HEK293 (cell line): Measurements from ENCODE around the gene RAB21.
A peak's percentile ranks its signal among the peaks of the same experiment; 100 is the strongest.

Experiments
- CTCF ChIA-PET: fragments of 350-600 bp; formaldehyde crosslinking; extraction: SDS; loops from one replicate; lab custom pipeline; 2021; ENCODE audit warnings: antibody characterized with exemption; lab: Yijun Ruan, JAX
- POLR2A ChIA-PET: fragments of 300-600 bp; formaldehyde crosslinking; extraction: SDS; loops from one replicate; lab custom pipeline; 2020; ENCODE audit warnings: antibody characterized with exemption, inconsistent platforms; lab: Yijun Ruan, JAX
- H3K27ac ChIP-seq: fragments of 200-500 bp; sonication (Bioruptor generic); 2 replicates; pipeline ENCODE4 v1.5.1; 2014; ENCODE audit warnings: low read depth, low read length, control low read depth, inconsistent platforms; ENCODE audit errors: extremely low read depth
- H3K36me3 ChIP-seq, 2 experiments: fragments of 200-500 bp in 1 of 2; sonication (Bioruptor generic) in 1 of 2; 1 replicate in 1 of 2; 2 replicates in 1 of 2; pipeline ENCODE4 v1.5.1; 2014 to 2017; ENCODE audit warnings: inconsistent platforms in 2 of 2, low read length in 2 of 2; ENCODE audit not compliant: control insufficient read depth in 2 of 2, insufficient read depth in 1 of 2
- H3K4me1 ChIP-seq: fragments of 200-500 bp; sonication (Bioruptor generic); 2 replicates; pipeline ENCODE4 v1.5.1; 2014; ENCODE audit warnings: mild to moderate bottlenecking, low read length, inconsistent platforms; ENCODE audit not compliant: control insufficient read depth, insufficient read depth
- H3K4me3 ChIP-seq: 2 replicates; pipeline ENCODE4 v1.5.1; 2011; ENCODE audit warnings: low read depth, mild to moderate bottlenecking, control low read depth, low read length, moderate library complexity
- H3K9me3 ChIP-seq: fragments of 200-500 bp; sonication (Bioruptor generic); 2 replicates; pipeline ENCODE4 v1.5.1; 2014; ENCODE audit warnings: low read depth, low read length, inconsistent platforms; ENCODE audit not compliant: control insufficient read depth, insufficient read depth
- INSM2 ChIP-seq: fragments of 450-650 bp; formaldehyde crosslinking; IDR thresholded peaks from 2 replicates; pipeline ENCODE4 v1.5.1; 2016; ENCODE audit warnings: missing biosample characterization, missing genetic modification characterization
- KLF17 ChIP-seq: fragments of 450-650 bp; formaldehyde crosslinking; IDR thresholded peaks from 2 replicates; pipeline ENCODE4 v1.5.1; 2016; ENCODE audit warnings: missing biosample characterization, missing genetic modification characterization
- PRDM1 ChIP-seq: fragments of 450-650 bp; formaldehyde crosslinking; IDR thresholded peaks from 2 replicates; pipeline ENCODE4; 2016; ENCODE audit warnings: missing biosample characterization, missing genetic modification characterization
- PRDM6 ChIP-seq: fragments of 450-650 bp; formaldehyde crosslinking; IDR thresholded peaks from 2 replicates; pipeline ENCODE4 v1.5.1; 2017; ENCODE audit warnings: missing biosample characterization, missing genetic modification characterization
- SCRT1 ChIP-seq: fragments of 450-650 bp; formaldehyde crosslinking; IDR thresholded peaks from 2 replicates; pipeline ENCODE4 v1.5.1; 2016; ENCODE audit warnings: missing biosample characterization, missing genetic modification characterization, borderline replicate concordance
- SCRT2 ChIP-seq: fragments of 450-650 bp; formaldehyde crosslinking; IDR thresholded peaks from 2 replicates; pipeline ENCODE4 v1.5.1; 2016; ENCODE audit warnings: missing biosample characterization, missing genetic modification characterization
- SP7 ChIP-seq: fragments of 450-650 bp; formaldehyde crosslinking; IDR thresholded peaks from 2 replicates; pipeline ENCODE4 v1.5.1; 2016; ENCODE audit warnings: missing biosample characterization, missing genetic modification characterization
- ZBTB20 ChIP-seq: fragments of 450-650 bp; formaldehyde crosslinking; IDR thresholded peaks from 2 replicates; pipeline ENCODE4 v1.5.1; 2016; ENCODE audit warnings: missing biosample characterization, missing genetic modification characterization
- ZEB2 ChIP-seq: fragments of 450-650 bp; formaldehyde crosslinking; IDR thresholded peaks from 2 replicates; pipeline ENCODE4 v1.5.1; 2016; ENCODE audit warnings: missing biosample characterization, missing genetic modification characterization
- ZFHX2 ChIP-seq: fragments of 450-650 bp; formaldehyde crosslinking; conservative IDR thresholded peaks from 2 replicates; pipeline ENCODE4 v1.5.1; 2016; ENCODE audit warnings: missing biosample characterization, missing genetic modification characterization
- ZNF121 ChIP-seq: fragments of 450-650 bp; formaldehyde crosslinking; IDR thresholded peaks from 2 replicates; pipeline ENCODE4 v1.5.1; 2016; ENCODE audit warnings: missing biosample characterization, missing genetic modification characterization
- ZNF146 ChIP-seq: fragments of 450-650 bp; formaldehyde crosslinking; IDR thresholded peaks from 2 replicates; pipeline ENCODE4 v1.5.1; 2016; ENCODE audit warnings: missing biosample characterization, missing genetic modification characterization
- ZNF302 ChIP-seq: fragments of 450-650 bp; formaldehyde crosslinking; IDR thresholded peaks from 2 replicates; pipeline ENCODE4 v1.5.1; 2016; ENCODE audit warnings: missing biosample characterization, missing genetic modification characterization, low read depth
- ZNF335 ChIP-seq: fragments of 450-650 bp; formaldehyde crosslinking; conservative IDR thresholded peaks from 2 replicates; pipeline ENCODE4 v1.5.1; 2016; ENCODE audit warnings: missing biosample characterization, missing genetic modification characterization
- ZNF366 ChIP-seq: fragments of 450-650 bp; formaldehyde crosslinking; conservative IDR thresholded peaks from 2 replicates; pipeline ENCODE4 v1.5.1; 2016; ENCODE audit warnings: missing biosample characterization, missing genetic modification characterization
- ZNF37A ChIP-seq: fragments of 450-650 bp; IDR thresholded peaks from 2 replicates; pipeline ENCODE4 v1.5.1; 2018; ENCODE audit warnings: missing biosample characterization, missing genetic modification characterization
- ZNF394 ChIP-seq: fragments of 450-650 bp; formaldehyde crosslinking; IDR thresholded peaks from 2 replicates; pipeline ENCODE4 v1.5.1; 2016; ENCODE audit warnings: missing biosample characterization, missing genetic modification characterization, mild to moderate bottlenecking, moderate library complexity, borderline replicate concordance
- ZNF510 ChIP-seq: fragments of 450-650 bp; formaldehyde crosslinking; IDR thresholded peaks from 2 replicates; pipeline ENCODE4 v1.5.1; 2018; ENCODE audit warnings: mild to moderate bottlenecking, missing genetic modification characterization, missing biosample characterization; ENCODE audit not compliant: insufficient replicate concordance
- ZNF600 ChIP-seq: fragments of 450-650 bp; formaldehyde crosslinking; IDR thresholded peaks from 2 replicates; pipeline ENCODE4 v1.5.1; 2016; ENCODE audit warnings: missing biosample characterization, missing genetic modification characterization
- ZNF610 ChIP-seq: fragments of 450-650 bp; formaldehyde crosslinking; IDR thresholded peaks from 2 replicates; pipeline ENCODE4 v1.5.1; 2016; ENCODE audit warnings: missing biosample characterization, missing genetic modification characterization, borderline replicate concordance
- ZNF629 ChIP-seq: fragments of 450-650 bp; formaldehyde crosslinking; IDR thresholded peaks from 2 replicates; pipeline ENCODE4 v1.5.1; 2017; ENCODE audit warnings: missing biosample characterization, missing genetic modification characterization
- ZNF660 ChIP-seq: fragments of 450-650 bp; IDR thresholded peaks from 2 replicates; pipeline ENCODE4 v1.5.1; 2018; ENCODE audit warnings: missing biosample characterization, mild to moderate bottlenecking, missing genetic modification characterization
- ZNF776 ChIP-seq: fragments of 450-650 bp; formaldehyde crosslinking; IDR thresholded peaks from 2 replicates; pipeline ENCODE4 v1.5.0; 2017; ENCODE audit warnings: missing biosample characterization, missing genetic modification characterization, borderline replicate concordance
- ZNF777 ChIP-seq: fragments of 450-650 bp; formaldehyde crosslinking; IDR thresholded peaks from 2 replicates; pipeline ENCODE4 v1.5.1; 2017; ENCODE audit warnings: missing biosample characterization, missing genetic modification characterization, borderline replicate concordance

Gene RAB21

GRCh38 chr12:71840231-71840847 lies 85.7 kb downstream of the RAB21 start:
- ChIA-PET CTCF (interaction anchor here (0.9 kb wide), 1 partner anchor 60 kb away, joined by 5 read pairs; no protein-coding TSS in a partner anchor), POLR2A (no interaction called here)
- Histone ChIP-seq H3K36me3 (peaks cover 8 to 15% of the 10 kb centered on the region in 2 experiments; a peak in 2 of 3 replicates), H3K9me3 (no peaks in the 10 kb centered on the region), H3K4me3 (peak overlapping the region; percentile 75), H3K27ac (peak overlapping the region; percentile 76), H3K4me1 (0 out of 2 replicates have a peak, but pooled peaks cover 3% of the 10 kb centered on the region)
- TF ChIP-seq ZNF366 (tag by site-specific recombination) (peak; percentile 50), PRDM1 (peak; percentile 89), ZBTB20 (tag by site-specific recombination) (peak; percentile 29; the same call in 1 of the 2 replicates), ZFHX2 (0 out of 2 replicates have a peak, but pooled peaks have one; percentile 8), SP7 (tag by site-specific recombination) (peak; percentile 76), ZNF302 (tag by site-specific recombination) (no peak), PRDM6 (tag by site-specific recombination) (peak; percentile 75), SCRT2 (tag by site-specific recombination) (peak; percentile 95), ZNF776 (no peak), ZNF660 (tag by site-specific recombination) (peak; percentile 98), KLF17 (tag by site-specific recombination) (peak; percentile 48; the same call in 1 of the 2 replicates), ZNF146 (tag by site-specific recombination) (0 out of 2 replicates have a peak, but pooled peaks have one; percentile 2), ZEB2 (tag by site-specific recombination) (0 out of 2 replicates have a peak, but pooled peaks have one; percentile 48), SCRT1 (tag by site-specific recombination) (peak; percentile 36; the same call in 1 of the 2 replicates), INSM2 (tag by site-specific recombination) (peak; percentile 68; the same call in 1 of the 2 replicates), ZNF335 (tag by site-specific recombination) (peak; percentile 75), ZNF394 (0 out of 2 replicates have a peak, but pooled peaks have one; percentile 17), ZNF37A (tag by site-specific recombination) (no peak), ZNF121 (no peak), ZNF600 (tag by site-specific recombination) (peak; percentile 65), ZNF777 (no peak), ZNF610 (tag by site-specific recombination) (no peak), ZNF510 (tag by site-specific recombination) (no peak), ZNF629 (peak; percentile 61)
